NCI-H1694 (cell line): ENCODE measurements around the gene FHOD3.
A peak's percentile ranks its signal among the peaks of the same experiment; 100 is the strongest.

Source experiments
- DNase-seq: peaks from one replicate; lab custom pipeline; 2025; lab: John Stamatoyannopoulos, UW

The FHOD3 gene

GRCh38 chr18:36411745-36412168 lies 114.2 kb downstream of the FHOD3 start:
- peak; percentile 14 for DNase-seq

- no peak for DNase-seq
Observed at GRCh38 chr18:36412778-36413177, 115.3 kb downstream of the FHOD3 start.

- DNase-seq, result no peak
Observed at GRCh38 chr18:36415171-36415570, 117.7 kb downstream of the FHOD3 start.

GRCh38 chr18:36415625-36416024 lies 118.1 kb downstream of the FHOD3 start:
- DNase-seq, result no peak

GRCh38 chr18:36419188-36419899 lies 121.8 kb downstream of the FHOD3 start:
- no peak for DNase-seq

- DNase-seq, result no peak
Observed at GRCh38 chr18:36419900-36420531, 122.5 kb downstream of the FHOD3 start.

GRCh38 chr18:36420826-36421225 lies 123.3 kb downstream of the FHOD3 start:
- no peak for DNase-seq

GRCh38 chr18:36424741-36425142 lies 127.2 kb downstream of the FHOD3 start:
- no peak for DNase-seq

- no peak for DNase-seq
Observed at GRCh38 chr18:36427369-36427768, 129.9 kb downstream of the FHOD3 start.

- no peak for DNase-seq
Observed at GRCh38 chr18:36427831-36428230, 130.3 kb downstream of the FHOD3 start.

- DNase-seq, result no peak
Observed at GRCh38 chr18:36428431-36429029, 131.0 kb downstream of the FHOD3 start.

GRCh38 chr18:36432880-36433555 lies 135.5 kb downstream of the FHOD3 start:
- DNase-seq, result no peak

- no peak for DNase-seq
Observed at GRCh38 chr18:36436387-36436786, 138.9 kb downstream of the FHOD3 start.

- no peak for DNase-seq
Observed at GRCh38 chr18:36440614-36441013, 143.1 kb downstream of the FHOD3 start.

GRCh38 chr18:36441426-36442240 lies 144.1 kb downstream of the FHOD3 start:
- peak; percentile 36 for DNase-seq

- no peak for DNase-seq
Observed at GRCh38 chr18:36442717-36443116, 145.2 kb downstream of the FHOD3 start.

GRCh38 chr18:36446059-36446458 lies 148.5 kb downstream of the FHOD3 start:
- no peak for DNase-seq

GRCh38 chr18:36448384-36449290 lies 151.1 kb downstream of the FHOD3 start:
- DNase-seq, result no peak

GRCh38 chr18:36449451-36449850 lies 151.9 kb downstream of the FHOD3 start:
- DNase-seq, result no peak

GRCh38 chr18:36450264-36450663 lies 152.8 kb downstream of the FHOD3 start:
- DNase-seq, result no peak
